GM23338 (cell line): ENCODE data around the gene TBC1D32. TPM values are rescaled to one million over a fixed set of nuclear protein-coding genes. Genes with fewer than 3 reads are reported as not detected.

Experiments used
- ATAC-seq: fragments of 200-7000 bp; cut with Tn5 transposase; 3 replicates; pipeline ENCODE4 v1.9.1; 2020
- DNase-seq: peaks from one replicate; pipeline ENCODE4 v3.0.0-alpha.2; 2015; ENCODE audit warnings: low spot score
- H2AFZ ChIP-seq: fragments of 200-600 bp; sonication (generic); 2 replicates; pipeline ENCODE4 v1.8.0; 2016; ENCODE audit warnings: antibody characterized with exemption, mild to moderate bottlenecking, moderate library complexity
- H3F3A ChIP-seq: fragments of 200-600 bp; sonication (generic); replicated peaks from 2 replicates; pipeline ENCODE4 v1.8.0; 2017; ENCODE audit warnings: antibody characterized with exemption, mixed run types, low read depth
- H3K27ac ChIP-seq: fragments of 200-600 bp; sonication (generic); 2 replicates; pipeline ENCODE4 v1.6.1; 2016; ENCODE audit warnings: low read depth
- H3K27me3 ChIP-seq: fragments of 200-600 bp; sonication (generic); 2 replicates; pipeline ENCODE4 v1.8.0; 2016; ENCODE audit warnings: mild to moderate bottlenecking, mixed run types, moderate library complexity; ENCODE audit not compliant: insufficient read depth
- H3K36me3 ChIP-seq: fragments of 200-600 bp; sonication (generic); 2 replicates; pipeline ENCODE4 v1.8.0; 2016; ENCODE audit warnings: mild to moderate bottlenecking; ENCODE audit not compliant: insufficient read depth
- H3K4me1 ChIP-seq: fragments of 200-600 bp; sonication (generic); 2 replicates; pipeline ENCODE4 v1.8.0; 2016; ENCODE audit warnings: mild to moderate bottlenecking, moderate library complexity; ENCODE audit not compliant: insufficient read depth
- H3K4me2 ChIP-seq: fragments of 200-600 bp; sonication (generic); 2 replicates; pipeline ENCODE4 v1.7.1; 2017; ENCODE audit warnings: mixed run types
- H3K4me3 ChIP-seq: fragments of 200-600 bp; sonication (generic); 2 replicates; pipeline ENCODE4 v1.6.1; 2016; ENCODE audit warnings: mixed run types
- H3K79me2 ChIP-seq: fragments of 200-600 bp; sonication (generic); replicated peaks from 2 replicates; pipeline ENCODE4 v1.8.0; 2017; ENCODE audit warnings: mild to moderate bottlenecking; ENCODE audit not compliant: insufficient read depth
- H3K9me2 ChIP-seq: fragments of 200-600 bp; sonication (generic); 2 replicates; pipeline ENCODE4 v1.8.0; 2017; ENCODE audit not compliant: insufficient read depth
- H4K20me1 ChIP-seq: fragments of 200-600 bp; sonication (generic); replicated peaks from 2 replicates; pipeline ENCODE4 v1.8.0; 2017; ENCODE audit warnings: mild to moderate bottlenecking; ENCODE audit not compliant: insufficient read depth
- H3K27ac Mint-ChIP-seq: 2 replicates; pipeline ENCODE4 v1.8.0; 2020; ENCODE audit warnings: inconsistent platforms, mild to moderate bottlenecking, moderate library complexity, mixed read lengths
- H3K27me3 Mint-ChIP-seq: 3 replicates; pipeline ENCODE4 v1.8.0; 2022; ENCODE audit warnings: low read depth, mild to moderate bottlenecking, moderate library complexity, mixed read lengths, inconsistent platforms; ENCODE audit not compliant: insufficient read depth, poor library complexity
- H3K36me3 Mint-ChIP-seq: 3 replicates; pipeline ENCODE4 v1.8.0; 2021; ENCODE audit warnings: low read depth, mild to moderate bottlenecking, inconsistent platforms, moderate library complexity, mixed read lengths
- H3K4me1 Mint-ChIP-seq: 3 replicates; pipeline ENCODE4 v1.8.0; 2020; ENCODE audit warnings: mild to moderate bottlenecking, inconsistent platforms, mixed read lengths
- H3K4me3 Mint-ChIP-seq: 3 replicates; pipeline ENCODE4 v1.8.0; 2021; ENCODE audit warnings: moderate library complexity, mild to moderate bottlenecking, inconsistent platforms, mixed read lengths
- H3K9me3 Mint-ChIP-seq: 3 replicates; pipeline ENCODE4 v1.8.0; 2020; ENCODE audit warnings: moderate library complexity, mild to moderate bottlenecking, inconsistent platforms, mixed read lengths
- CTCF ChIP-seq, 2 experiments: fragments of 200-600 bp in 1 of 2; sonication (generic) in 1 of 2; conservative IDR thresholded peaks; 2 replicates each; pipeline versions ENCODE4 v1.5.1 to v1.6.1; 2016 to 2017; ENCODE audit warnings: antibody characterized with exemption in 2 of 2, low read depth in 2 of 2, mild to moderate bottlenecking in 2 of 2, moderate library complexity in 1 of 2
- ETS1 ChIP-seq: IDR thresholded peaks from 2 replicates; pipeline ENCODE4 v1.6.1; 2016; ENCODE audit warnings: antibody characterized with exemption
- EZH2 ChIP-seq: fragments of 200-600 bp; sonication (generic); IDR thresholded peaks from one replicate; pipeline ENCODE4 v1.8.0; 2017; ENCODE audit warnings: antibody characterized with exemption, mild to moderate bottlenecking, low read depth; ENCODE audit not compliant: unreplicated experiment
- REST ChIP-seq: IDR thresholded peaks from one replicate; pipeline ENCODE4 v1.6.1; 2018; ENCODE audit warnings: antibody characterized with exemption; ENCODE audit not compliant: unreplicated experiment
- ZNF114 ChIP-seq: fragments of 250-450 bp; sonication (Bioruptor Pico); IDR thresholded peaks from 2 replicates; pipeline ENCODE4 v1.5.0; 2020; ENCODE audit warnings: mild to moderate bottlenecking, moderate library complexity
- polyA plus RNA-seq: library from polyadenylated mRNA; unstranded; fragments of >200 nt; fragmentation: Nextera tagmentation; extraction: Ambion mirVana; gene quantifications from 2 replicates; pipeline ENCODE4 v1.2.1, GENCODE V29; 2016
- total RNA-seq: library from RNA; depleted of rRNA; stranded (reverse); fragments of >200 nt; shearing (Covaris generic); gene quantifications from 2 replicates; pipeline ENCODE4 v1.2.3, GENCODE V29; 2014

The TBC1D32 gene
- total and polyA plus RNA-seq, 2 experiments from 2014 or later = 8.9 to 10.4 TPM

GRCh38 chr6:121319112-121319553, 15.1 kb downstream of the TBC1D32 start:
- ATAC-seq = peak; percentile 87
- H3K36me3 Mint-ChIP-seq = no peaks in the 10 kb centered on the region; the same call in 2 of the 3 replicates

More at GRCh38 chr6:121319112-121319553, 15.1 kb downstream of the TBC1D32 start:
- no peak overlapping the region for H3K4me3 ChIP-seq
- Mint-ChIP-seq H3K9me3 (no peaks in the 10 kb centered on the region), H3K27ac (no peak overlapping the region), H3K4me1 (no peaks in the 10 kb centered on the region), H3K27me3 (no peaks in the 10 kb centered on the region), H3K4me3 (peak overlapping the region; percentile 50)
- H3K4me1 ChIP-seq = no peaks in the 10 kb centered on the region
- peak; percentile 78 for DNase-seq
- TF ChIP-seq REST (no peak), ZNF114 (CRISPR knock-in tag) (no peak), EZH2 (no peak), CTCF (conservative IDR thresholded peaks at IDR 0.05; ENCODE audit: low read depth in 2 of 2) (peak; percentile 47 to 75; a peak in 3 of 4 replicates), ETS1 (no peak)
- no peaks in the 10 kb centered on the region for H3K27me3 ChIP-seq
- H3K9me2 ChIP-seq = no peaks in the 10 kb centered on the region
- no peaks in the 10 kb centered on the region for H4K20me1 ChIP-seq
- no peak overlapping the region for H3K4me2 ChIP-seq
- H3K27ac ChIP-seq = no peak overlapping the region
- H2AFZ ChIP-seq = no peak overlapping the region
- H3K36me3 ChIP-seq = no peaks in the 10 kb centered on the region
- no peaks in the 10 kb centered on the region for H3K79me2 ChIP-seq
- H3F3A ChIP-seq = no peaks in the 10 kb centered on the region
